ENCODE measurements around the gene TMEM108.

The TMEM108 gene

DNA sequence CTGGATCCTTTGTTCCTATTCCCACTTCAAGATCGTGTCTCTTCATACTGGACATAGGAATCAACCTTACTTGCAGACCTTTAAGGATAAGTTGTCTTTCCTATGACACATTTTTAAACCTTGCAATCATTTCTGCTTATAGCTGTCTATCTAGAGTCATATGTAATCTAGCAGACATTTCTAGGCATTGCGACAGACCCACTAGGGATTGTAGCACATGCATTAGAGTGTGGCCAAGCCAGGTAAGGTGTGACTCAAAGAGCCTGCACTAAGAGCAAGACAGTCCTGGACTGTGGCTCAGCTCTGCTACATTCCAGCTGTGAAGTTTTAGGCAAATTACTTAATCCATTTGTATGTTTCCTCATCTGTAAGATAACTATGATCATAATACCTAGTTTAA, 322.8 kb downstream of the TMEM108 start:
- Histone ChIP-seq H3K27ac (ENCODE audit: low read depth, low read length) (no peak overlapping the region), H3K4me3 (ENCODE audit: low read length) (no peak overlapping the region), H4K20me1 (ENCODE audit: control insufficient read depth, insufficient read depth, low read depth, low read length) (no peaks in the 10 kb centered on the region), H3K4me2 (ENCODE audit: low read length) (no peak overlapping the region), H3F3A (ENCODE audit: control insufficient read depth, insufficient read depth) (no peaks in the 10 kb centered on the region), H3K9me2 (replicated peaks; ENCODE audit: control insufficient read depth, low read length) (no peaks in the 10 kb centered on the region), H3K36me3 (ENCODE audit: control insufficient read depth, low read length) (no peaks in the 10 kb centered on the region), H3K27me3 (ENCODE audit: control insufficient read depth, low read length) (no peaks in the 10 kb centered on the region), H3K79me2 (ENCODE audit: control insufficient read depth, low read length) (no peaks in the 10 kb centered on the region), H3K9me3 (ENCODE audit: control insufficient read depth, insufficient read depth, low read length) (no peaks in the 10 kb centered on the region), H3K4me1 (ENCODE audit: control insufficient read depth, low read length) (peaks cover 8% of the 10 kb centered on the region)
- TF ChIP-seq EZH2phosphoT487 (IDR thresholded peaks at IDR 0.05; ENCODE audit: borderline replicate concordance, low read length) (no peak), CTCF (IDR thresholded peaks at IDR 0.05; ENCODE audit: low read depth, low read length, poor library complexity, severe bottlenecking) (no peak)

DNA sequence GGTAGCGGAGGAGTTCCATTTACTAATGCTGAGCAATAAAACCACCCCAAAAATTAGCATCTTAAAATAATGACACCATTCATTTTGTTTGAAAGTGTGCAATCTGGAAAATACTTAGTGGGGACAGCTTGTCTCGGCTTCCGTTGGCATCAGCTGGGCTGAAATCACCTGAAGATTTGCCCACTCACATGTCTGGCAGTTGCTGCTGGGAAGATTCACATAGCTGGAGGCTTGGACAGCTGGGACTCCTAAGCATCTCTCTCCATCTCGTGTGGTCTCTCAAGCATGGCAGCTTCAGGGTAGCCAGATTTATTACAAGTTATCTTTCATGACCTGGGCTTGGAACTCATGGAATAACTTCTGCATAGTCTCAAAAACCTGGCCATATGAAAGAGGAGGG, 323.2 kb downstream of the TMEM108 start:
- no peaks in the 10 kb centered on the region for H3K79me2 ChIP-seq (ENCODE audit: control insufficient read depth, low read length)
- no peaks in the 10 kb centered on the region for H3F3A ChIP-seq (ENCODE audit: control insufficient read depth, insufficient read depth)
- no peak overlapping the region for H3K27ac ChIP-seq (ENCODE audit: low read depth, low read length)
- no peaks in the 10 kb centered on the region for H3K36me3 ChIP-seq (ENCODE audit: control insufficient read depth, low read length)
- H3K9me2 ChIP-seq (replicated peaks; ENCODE audit: control insufficient read depth, low read length), result no peaks in the 10 kb centered on the region
- H3K4me1 ChIP-seq (ENCODE audit: control insufficient read depth, low read length), result peaks cover 8% of the 10 kb centered on the region
- TF ChIP-seq EZH2phosphoT487 (IDR thresholded peaks at IDR 0.05; ENCODE audit: borderline replicate concordance, low read length) (no peak), CTCF (IDR thresholded peaks at IDR 0.05; ENCODE audit: low read depth, low read length, poor library complexity, severe bottlenecking) (no peak)
- H3K9me3 ChIP-seq (ENCODE audit: control insufficient read depth, insufficient read depth, low read length), result no peaks in the 10 kb centered on the region
- H3K27me3 ChIP-seq (ENCODE audit: control insufficient read depth, low read length), result no peaks in the 10 kb centered on the region
- H3K4me3 ChIP-seq (ENCODE audit: low read length), result no peak overlapping the region
- H3K4me2 ChIP-seq (ENCODE audit: low read length), result no peak overlapping the region
- H4K20me1 ChIP-seq (ENCODE audit: control insufficient read depth, insufficient read depth, low read depth, low read length), result no peaks in the 10 kb centered on the region

- Histone ChIP-seq H3K4me1 (ENCODE audit: control insufficient read depth, low read length) (peaks cover 8% of the 10 kb centered on the region), H3K27me3 (ENCODE audit: control insufficient read depth, low read length) (no peaks in the 10 kb centered on the region), H3K27ac (ENCODE audit: low read depth, low read length) (no peak overlapping the region)
Measured at GRCh38 chr3:133362539-133362938, 324.3 kb downstream of the TMEM108 start.

More at GRCh38 chr3:133362539-133362938, 324.3 kb downstream of the TMEM108 start:
- Histone ChIP-seq H3K4me2 (ENCODE audit: low read length) (no peak overlapping the region), H3K9me3 (ENCODE audit: control insufficient read depth, insufficient read depth, low read length) (no peaks in the 10 kb centered on the region), H3K36me3 (ENCODE audit: control insufficient read depth, low read length) (no peaks in the 10 kb centered on the region), H3K4me3 (ENCODE audit: low read length) (no peak overlapping the region), H4K20me1 (ENCODE audit: control insufficient read depth, insufficient read depth, low read depth, low read length) (no peaks in the 10 kb centered on the region), H3K79me2 (ENCODE audit: control insufficient read depth, low read length) (no peaks in the 10 kb centered on the region), H3K9me2 (replicated peaks; ENCODE audit: control insufficient read depth, low read length) (no peaks in the 10 kb centered on the region), H3F3A (ENCODE audit: control insufficient read depth, insufficient read depth) (no peaks in the 10 kb centered on the region)
- no peak for TF ChIP-seq CTCF (IDR thresholded peaks at IDR 0.05; ENCODE audit: low read depth, low read length, poor library complexity, severe bottlenecking)
- TF ChIP-seq EZH2phosphoT487 (IDR thresholded peaks at IDR 0.05; ENCODE audit: borderline replicate concordance, low read length), result no peak
